NCI-H1694 (cell line): ENCODE measurements around the gene PGK1.
A peak's percentile ranks its signal among the peaks of the same experiment; 100 is the strongest.
"Not testable (repeated sequence)": the region's sequence is repeated elsewhere in the genome, so short reads cannot be mapped to it uniquely, and the experiment has no call there.

ENCODE experiments used
- DNase-seq: peaks from one replicate; lab custom pipeline; 2025; lab: John Stamatoyannopoulos, UW

PGK1 gene

GRCh38 chrX:78103623-78104446 is at the start of gene PGK1:
TSS of gene PGK1 (plus strand) at chrX:78104248. CDS start at chrX:78104341, 93 bp downstream.
- peak; percentile 90 for DNase-seq

DNA sequence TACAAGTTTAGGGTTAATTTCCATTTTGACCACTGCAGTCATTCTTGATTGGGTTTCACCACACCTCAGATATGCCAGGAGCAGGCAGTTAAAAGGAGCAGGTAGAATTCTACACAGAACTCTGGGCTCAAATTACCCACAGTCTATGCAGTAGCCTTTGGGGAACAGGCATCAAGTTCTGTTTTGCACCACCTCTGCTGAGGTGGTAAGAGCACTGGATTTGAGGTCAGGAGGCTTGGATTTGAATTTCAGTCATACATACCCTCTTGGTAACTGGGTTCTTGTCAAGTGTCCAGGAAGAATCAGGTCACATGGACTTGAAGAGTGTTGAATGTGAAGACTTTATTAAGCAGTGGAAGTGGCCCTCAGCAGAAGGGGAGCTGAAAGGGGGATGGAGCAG is 40.4 kb upstream of the PGK1 start:
- DNase-seq = no peak

DNA sequence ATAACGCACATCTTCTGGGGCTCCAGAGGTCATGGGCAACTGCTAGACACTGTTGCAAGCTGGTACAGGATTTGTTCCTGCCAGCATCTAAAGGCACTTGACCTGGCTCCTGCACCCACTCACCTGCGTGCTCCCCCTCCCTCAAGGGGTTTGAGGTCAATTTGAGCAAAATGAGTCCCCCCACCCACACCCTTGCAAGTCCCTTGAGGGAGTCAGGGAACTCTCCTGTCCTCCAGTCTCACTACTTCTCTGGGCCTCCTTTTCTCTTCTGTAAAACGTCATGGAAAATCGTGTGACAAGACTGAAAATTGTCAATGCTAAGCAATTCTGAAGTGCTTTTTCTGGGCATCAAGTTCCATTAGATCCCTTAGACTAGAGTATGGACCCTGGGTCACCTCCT is 39.9 kb upstream of the PGK1 start:
- DNase-seq = no peak

DNA sequence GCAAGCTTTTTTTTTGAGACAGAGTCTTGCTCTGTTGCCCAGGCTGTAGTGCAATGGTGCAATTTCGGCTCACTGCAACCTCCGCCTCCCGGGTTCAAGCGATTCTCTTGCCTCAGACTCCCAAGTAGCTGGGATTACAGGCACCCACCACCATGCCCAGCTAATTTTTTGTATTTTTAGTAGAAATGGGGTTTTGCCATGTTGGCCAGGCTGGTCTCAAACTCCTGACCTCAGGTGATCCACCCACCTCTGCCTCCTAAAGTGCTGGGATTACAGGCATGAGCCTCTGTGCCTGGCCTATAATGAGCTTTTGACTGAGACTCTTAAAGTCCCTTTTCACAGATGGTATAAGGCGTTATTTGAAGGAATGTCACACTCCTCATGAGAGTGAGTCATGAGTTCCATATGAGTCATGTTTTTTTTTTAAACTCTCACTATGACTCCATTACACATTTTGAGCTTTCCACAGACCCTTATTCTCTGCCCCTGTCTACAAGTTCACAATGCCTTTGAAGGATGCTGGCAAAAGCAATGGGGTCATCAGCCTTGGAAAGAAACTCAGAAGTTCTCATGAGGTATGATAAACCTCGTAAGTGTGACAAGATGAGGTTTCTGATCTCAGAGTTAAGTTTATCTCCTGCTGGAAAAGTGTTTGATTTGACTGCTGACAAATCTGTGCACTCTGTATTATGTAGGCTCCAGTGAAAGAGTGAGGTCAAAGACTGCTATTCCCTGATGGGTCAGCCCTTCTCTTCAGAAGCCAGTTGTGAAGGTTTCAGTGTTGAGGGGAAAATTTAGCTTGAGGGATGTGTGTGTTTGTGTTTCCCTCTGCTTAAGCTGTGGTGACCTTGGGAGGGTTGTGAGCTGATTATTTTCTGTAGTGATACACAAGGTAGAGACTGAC is 39.1 kb upstream of the PGK1 start:
- DNase-seq = not testable (repeated sequence)

- DNase-seq = no peak
These were observed 37.9 kb upstream of the PGK1 start for GRCh38 chrX:78066110-78066509.

GRCh38 chrX:78071331-78071730 is 32.7 kb upstream of the PGK1 start:
- DNase-seq = no peak

DNA sequence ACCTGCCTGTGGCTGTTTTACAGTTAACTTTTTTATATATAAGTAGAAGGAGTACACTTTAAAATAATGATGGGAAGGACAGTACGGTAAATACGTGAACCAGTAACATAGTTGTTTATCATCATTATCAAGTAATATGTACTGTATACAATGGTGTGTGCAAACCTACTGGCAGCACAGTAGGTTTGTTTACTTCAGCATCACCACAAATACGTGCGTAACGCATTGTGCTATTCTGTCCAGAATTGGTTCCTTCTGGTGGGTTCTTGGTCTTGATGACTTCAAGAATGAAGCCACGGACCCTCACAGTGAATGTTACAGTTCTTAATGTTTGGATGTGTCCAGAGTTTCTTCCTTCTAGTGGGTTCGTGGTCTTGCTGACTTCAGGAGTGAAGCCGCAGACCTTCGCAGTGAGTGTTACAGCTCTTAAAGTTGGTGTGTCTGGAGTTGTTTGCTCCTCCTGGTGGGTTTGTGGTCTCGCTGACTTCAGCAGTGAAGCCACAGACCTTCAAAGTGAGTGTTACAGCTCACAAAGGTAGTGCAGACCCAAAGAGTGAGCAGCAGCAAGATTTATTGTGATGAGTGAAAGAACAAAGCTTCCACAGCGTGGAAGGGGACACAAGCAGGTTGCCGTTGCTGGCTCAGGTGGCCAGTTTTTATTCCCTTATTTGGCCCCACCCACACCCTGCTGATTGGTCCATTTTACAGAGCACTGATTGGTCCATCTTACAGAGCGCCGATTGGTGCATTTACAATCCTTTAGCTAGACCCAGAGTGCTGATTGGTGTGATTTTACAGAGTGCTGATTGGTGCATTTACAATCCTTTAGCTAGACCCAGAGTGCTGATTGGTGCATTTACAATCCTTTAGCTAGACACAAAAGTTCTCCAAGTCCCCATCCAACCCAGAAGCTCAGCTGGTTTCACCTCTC is 30.6 kb upstream of the PGK1 start:
- not testable (repeated sequence) for DNase-seq

DNA sequence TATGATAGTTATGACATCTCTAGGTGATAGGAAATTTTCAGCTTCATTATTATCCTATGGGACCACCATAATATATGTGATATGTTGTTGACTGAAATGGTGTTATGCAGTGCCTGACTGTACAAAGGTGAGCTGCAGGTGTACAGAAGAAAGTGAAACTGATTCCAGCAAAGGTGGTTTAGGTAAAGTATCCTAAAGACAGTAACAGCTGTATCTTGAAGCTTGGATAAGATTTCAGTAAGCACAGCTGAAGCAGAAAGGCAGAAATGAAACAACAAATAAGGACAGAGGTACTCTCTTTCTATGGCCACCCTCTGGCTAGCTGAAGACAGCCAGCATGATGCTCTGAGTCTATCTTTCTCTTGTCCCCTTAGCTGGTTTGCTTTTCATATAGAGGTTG is 30.0 kb upstream of the PGK1 start:
- no peak for DNase-seq

GRCh38 chrX:78075787-78076389 is 28.2 kb upstream of the PGK1 start:
- DNase-seq = no peak

GRCh38 chrX:78081413-78081812 is 22.6 kb upstream of the PGK1 start:
- not testable (repeated sequence) for DNase-seq

- no peak for DNase-seq
These were observed 11.8 kb upstream of the PGK1 start for GRCh38 chrX:78092296-78092695.

DNA sequence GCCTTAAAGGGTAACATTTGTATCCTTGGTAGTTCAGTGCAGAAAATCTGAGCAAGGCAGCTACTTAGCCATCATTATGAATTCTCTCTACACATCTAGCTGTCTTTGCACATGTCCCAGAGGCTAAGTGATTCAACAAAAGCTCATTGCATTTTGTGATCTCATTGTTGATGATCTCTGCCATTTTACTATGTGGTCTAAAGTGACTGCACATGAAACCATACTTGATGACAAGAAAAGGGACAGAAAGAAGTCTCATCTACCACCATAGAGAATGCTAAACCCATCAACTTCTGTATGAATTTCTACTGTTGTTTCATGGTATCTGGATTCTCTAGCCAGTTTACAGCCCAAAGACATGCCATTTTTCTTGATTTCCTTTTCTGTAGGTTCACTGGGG is 5.9 kb upstream of the PGK1 start:
- DNase-seq = no peak

DNA sequence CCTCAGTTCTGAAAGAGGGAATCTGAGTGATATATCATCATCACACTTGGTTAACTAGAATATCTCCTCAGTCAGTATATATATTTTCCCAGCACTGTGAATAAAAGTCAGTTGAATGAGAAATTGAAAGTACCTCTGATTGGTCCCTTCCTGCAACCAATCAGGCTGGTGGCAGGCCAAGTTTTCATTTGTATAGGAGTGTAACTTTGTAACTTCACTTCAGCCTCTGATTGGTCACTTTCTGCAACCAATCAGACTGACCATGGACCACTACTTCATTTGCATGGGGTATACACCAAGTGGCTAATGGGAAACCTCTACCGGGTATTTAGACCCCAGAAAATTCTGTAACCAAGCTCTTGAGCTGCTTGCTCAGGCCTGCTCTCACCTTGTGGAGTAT is 2.0 kb upstream of the PGK1 start:
- no peak for DNase-seq

DNA sequence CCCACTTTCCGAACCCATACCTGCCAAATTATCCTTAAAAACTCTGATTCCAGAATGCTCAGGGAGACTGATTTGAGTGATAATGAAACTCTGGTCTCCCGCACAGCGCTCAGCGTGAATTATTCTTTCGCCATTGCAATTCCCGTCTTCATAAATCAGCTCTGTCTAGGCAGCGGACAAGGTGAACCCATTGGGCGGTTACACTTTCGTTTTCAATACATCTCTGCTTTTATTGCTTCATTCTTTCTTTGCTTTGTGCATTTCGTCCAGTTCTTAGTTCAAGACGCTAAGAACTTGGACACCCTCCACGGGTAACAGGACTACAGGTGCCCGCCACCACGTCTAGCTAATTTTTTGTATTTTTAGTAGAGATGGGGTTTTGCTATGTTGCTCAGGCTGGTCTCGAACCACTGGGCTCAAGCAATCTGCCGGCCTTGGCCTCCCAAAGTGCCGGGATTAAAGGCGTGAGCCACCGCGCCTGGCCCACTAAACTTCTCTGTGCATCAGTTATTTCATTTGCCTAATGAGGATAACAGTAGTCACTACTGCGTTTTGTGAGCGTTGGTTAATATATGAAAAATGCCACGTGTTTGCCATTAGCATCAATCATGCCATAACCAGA is 936 bp upstream of the PGK1 start:
- DNase-seq = no peak

DNA sequence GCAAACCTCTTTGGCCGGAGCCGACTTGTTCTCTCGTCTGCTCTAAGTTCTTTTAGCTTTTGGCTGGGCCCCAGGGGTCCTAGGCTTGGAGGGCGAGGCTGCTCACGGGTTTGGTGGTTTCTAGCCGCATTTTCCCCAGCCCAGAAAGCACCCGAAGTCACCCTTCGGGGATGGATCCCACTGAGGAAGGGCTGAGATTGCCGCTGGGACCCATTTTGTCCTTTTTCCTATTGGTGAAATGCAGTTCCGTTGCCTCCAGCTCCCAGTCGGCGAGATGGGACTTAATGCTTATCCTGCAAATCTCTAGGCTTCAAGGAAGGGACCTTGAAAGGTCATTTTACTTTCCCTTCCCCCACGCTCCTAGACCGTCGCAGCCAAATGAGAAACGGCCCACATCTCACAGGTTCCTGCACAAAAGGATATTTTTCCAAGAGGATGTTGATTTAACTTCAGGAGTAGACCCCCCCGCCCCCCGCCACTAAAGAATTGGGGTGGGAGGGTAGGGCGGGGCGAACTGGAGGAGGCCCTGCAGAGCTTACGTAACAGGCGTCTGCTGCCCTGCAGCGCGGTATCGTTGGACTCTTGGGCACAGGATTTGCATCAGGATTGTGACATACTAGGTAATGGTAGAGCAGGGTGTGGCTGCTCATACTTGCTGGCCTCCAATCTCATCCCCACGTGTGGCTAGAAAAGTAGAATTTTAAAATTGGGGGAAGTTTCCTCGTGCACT is 564 bp downstream of the PGK1 start:
- DNase-seq = no peak

- no peak for DNase-seq
These were observed 2.0 kb downstream of the PGK1 start for GRCh38 chrX:78105944-78106650.

DNA sequence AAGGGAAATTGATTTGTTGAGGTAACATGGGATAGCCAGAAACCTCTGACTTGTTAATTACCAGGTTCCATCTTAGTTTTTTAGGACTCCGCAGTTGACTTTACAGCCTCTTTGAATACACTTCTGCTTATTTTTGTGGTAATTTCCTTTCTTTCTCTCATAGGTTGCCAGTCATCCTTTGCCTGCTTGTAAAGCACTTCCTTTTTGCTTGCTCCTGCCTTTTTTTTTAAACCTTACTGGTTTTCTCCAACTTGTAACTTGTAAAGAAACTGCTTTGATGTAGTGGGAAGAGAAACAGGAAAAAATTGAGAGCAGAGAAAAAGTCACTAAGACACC is 2.6 kb downstream of the PGK1 start:
- no peak for DNase-seq

GRCh38 chrX:78109458-78109857 is 5.4 kb downstream of the PGK1 start:
- DNase-seq = no peak

DNA sequence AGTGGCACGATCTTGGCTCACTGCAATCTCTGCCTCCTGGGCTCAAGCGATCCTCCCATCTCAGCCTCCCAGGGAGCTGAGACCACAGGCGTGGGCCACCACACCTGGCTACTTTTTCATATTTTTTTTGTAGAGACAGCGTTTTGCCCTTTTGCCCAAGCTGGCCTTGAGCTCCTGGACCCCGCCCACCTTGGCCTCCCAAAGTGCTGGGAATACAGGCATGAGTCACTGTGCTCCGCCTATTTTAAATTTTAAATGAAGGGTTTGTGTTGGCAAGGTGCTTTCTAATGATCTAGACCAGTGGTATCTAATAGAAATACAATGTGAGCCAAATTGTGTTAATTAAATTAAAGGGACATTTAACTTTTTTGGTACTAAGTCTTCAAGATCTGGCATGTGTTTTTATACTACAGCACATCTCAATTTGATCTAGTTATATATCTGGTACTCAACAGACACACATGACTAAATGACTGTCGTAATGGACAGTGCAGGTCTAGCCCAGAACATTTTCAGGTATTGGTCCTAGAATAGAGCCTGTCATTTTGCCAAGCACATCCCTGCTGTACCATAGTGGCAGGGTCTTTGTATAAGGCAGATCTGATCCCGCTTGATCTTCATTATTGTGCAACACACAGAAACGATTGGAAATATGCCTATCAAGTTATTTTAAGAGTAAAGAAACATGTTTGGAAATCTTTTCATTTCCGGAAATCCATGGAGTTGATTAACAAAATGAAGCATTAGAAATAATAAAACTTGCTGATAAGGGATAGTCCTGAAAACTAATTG is 7.3 kb downstream of the PGK1 start:
- DNase-seq = no peak
